Measurements from ENCODE around the gene SLC6A18. TPM values are rescaled to one million over a fixed set of nuclear protein-coding genes. Genes with fewer than 3 reads are reported as not detected.

Gene SLC6A18
- total RNA-seq, 1 experiment from 2014 or later = not detected

- Histone ChIP-seq H3K79me2 (ENCODE audit: low read length) (no peaks in the 10 kb centered on the region), H3K36me3 (ENCODE audit: insufficient read depth, low read length) (no peaks in the 10 kb centered on the region), H3K27ac (ENCODE audit: low read length) (no peak overlapping the region), H3K9me3 (ENCODE audit: low read length) (no peaks in the 10 kb centered on the region), H3K4me2 (ENCODE audit: low read depth, low read length, poor library complexity, severe bottlenecking) (no peak overlapping the region), H2AFZ (ENCODE audit: low read length) (no peak overlapping the region), H4K20me1 (ENCODE audit: insufficient read depth, low read depth, low read length) (no peaks in the 10 kb centered on the region), H3K27me3 (ENCODE audit: low read length) (no peaks in the 10 kb centered on the region), H3K9me2 (replicated peaks; ENCODE audit: insufficient read depth, low read length) (no peaks in the 10 kb centered on the region), H3K4me3 (ENCODE audit: low read length) (no peak overlapping the region), H3K4me1 (ENCODE audit: low read length) (no peaks in the 10 kb centered on the region), H3K9ac (ENCODE audit: low read length) (no peak overlapping the region)
- DNase-seq = no peak
Observed at GRCh38 chr5:1244255-1244654, 19.1 kb downstream of the SLC6A18 start.

DNA sequence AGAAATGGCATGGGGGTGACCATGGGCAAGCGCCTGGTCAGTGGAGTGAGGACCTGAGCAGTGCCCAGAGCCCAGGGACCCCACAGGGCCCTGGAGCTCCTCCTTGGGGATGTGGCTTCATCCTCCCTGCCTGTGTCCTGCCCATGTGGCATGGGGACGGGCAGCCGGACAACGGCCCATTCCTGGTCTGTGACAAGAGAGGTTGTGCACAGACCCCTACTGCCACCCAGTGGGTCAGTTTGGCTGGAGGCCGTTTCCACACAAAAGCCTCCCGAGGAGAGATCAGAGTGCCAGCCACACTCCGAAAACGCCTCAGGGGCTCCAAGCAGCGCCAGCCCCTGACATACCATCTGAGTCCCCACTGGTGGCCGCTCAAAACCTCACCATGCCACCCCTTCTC, 19.8 kb downstream of the SLC6A18 start:
- Histone ChIP-seq H3K9me2 (replicated peaks; ENCODE audit: insufficient read depth, low read length) (no peaks in the 10 kb centered on the region), H3K27ac (ENCODE audit: low read length) (no peak overlapping the region), H2AFZ (ENCODE audit: low read length) (no peak overlapping the region), H4K20me1 (ENCODE audit: insufficient read depth, low read depth, low read length) (no peaks in the 10 kb centered on the region), H3K4me2 (ENCODE audit: low read depth, low read length, poor library complexity, severe bottlenecking) (no peak overlapping the region), H3K79me2 (ENCODE audit: low read length) (no peaks in the 10 kb centered on the region), H3K4me1 (ENCODE audit: low read length) (no peaks in the 10 kb centered on the region), H3K36me3 (ENCODE audit: insufficient read depth, low read length) (no peaks in the 10 kb centered on the region), H3K9ac (ENCODE audit: low read length) (no peak overlapping the region), H3K27me3 (ENCODE audit: low read length) (no peaks in the 10 kb centered on the region), H3K9me3 (ENCODE audit: low read length) (no peaks in the 10 kb centered on the region), H3K4me3 (ENCODE audit: low read length) (no peak overlapping the region)
- DNase-seq = no peak

DNA sequence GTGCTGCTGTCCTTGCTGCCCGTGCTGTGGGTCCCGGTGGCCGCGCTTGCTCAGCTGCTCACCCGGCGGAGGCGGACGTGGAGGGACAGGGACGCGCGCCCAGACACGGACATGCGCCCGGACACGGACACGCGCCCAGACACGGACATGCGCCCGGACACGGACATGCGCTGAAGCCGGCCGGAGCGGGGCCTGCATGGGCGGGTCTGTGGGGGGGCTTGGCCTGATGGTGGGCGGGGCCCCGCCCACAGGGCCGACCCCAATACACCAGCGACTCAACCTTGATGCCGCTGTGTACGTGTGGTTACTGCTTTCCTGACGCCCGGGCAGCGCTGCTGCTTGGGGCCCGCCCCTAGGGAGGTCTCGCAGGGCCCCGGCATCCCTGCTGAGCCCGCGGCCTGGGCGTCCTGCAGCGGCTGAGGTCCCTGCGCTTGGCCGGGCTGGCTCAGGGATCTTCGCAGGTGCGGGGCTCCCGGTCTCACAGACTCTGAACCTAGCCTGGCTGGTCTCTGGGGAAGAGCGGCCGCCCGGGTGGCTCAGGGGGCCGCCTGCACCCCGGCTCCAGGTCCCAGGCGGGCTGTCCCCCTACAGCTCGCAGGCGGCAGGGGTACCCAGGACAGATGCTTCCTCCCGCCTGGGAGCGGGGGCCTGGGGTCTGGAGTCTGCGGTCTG, 20.9 kb downstream of the SLC6A18 start:
- Histone ChIP-seq H4K20me1 (ENCODE audit: insufficient read depth, low read depth, low read length) (no peaks in the 10 kb centered on the region), H3K9ac (ENCODE audit: low read length) (no peak overlapping the region), H3K79me2 (ENCODE audit: low read length) (no peaks in the 10 kb centered on the region), H3K9me3 (ENCODE audit: low read length) (no peaks in the 10 kb centered on the region), H3K4me2 (ENCODE audit: low read depth, low read length, poor library complexity, severe bottlenecking) (no peak overlapping the region), H3K9me2 (replicated peaks; ENCODE audit: insufficient read depth, low read length) (no peaks in the 10 kb centered on the region), H3K27ac (ENCODE audit: low read length) (no peak overlapping the region), H2AFZ (ENCODE audit: low read length) (no peak overlapping the region), H3K4me1 (ENCODE audit: low read length) (no peaks in the 10 kb centered on the region), H3K36me3 (ENCODE audit: insufficient read depth, low read length) (no peaks in the 10 kb centered on the region), H3K27me3 (ENCODE audit: low read length) (no peaks in the 10 kb centered on the region), H3K4me3 (ENCODE audit: low read length) (no peak overlapping the region)
- no peak for DNase-seq

GRCh38 chr5:1246711-1247431, 21.7 kb downstream of the SLC6A18 start:
- Histone ChIP-seq H3K27ac (ENCODE audit: low read length) (no peak overlapping the region), H3K9me3 (ENCODE audit: low read length) (no peaks in the 10 kb centered on the region), H3K4me1 (ENCODE audit: low read length) (no peaks in the 10 kb centered on the region), H3K9ac (ENCODE audit: low read length) (no peak overlapping the region), H3K27me3 (ENCODE audit: low read length) (no peaks in the 10 kb centered on the region), H3K4me3 (ENCODE audit: low read length) (no peak overlapping the region), H4K20me1 (ENCODE audit: insufficient read depth, low read depth, low read length) (no peaks in the 10 kb centered on the region), H3K9me2 (replicated peaks; ENCODE audit: insufficient read depth, low read length) (no peaks in the 10 kb centered on the region), H2AFZ (ENCODE audit: low read length) (no peak overlapping the region), H3K36me3 (ENCODE audit: insufficient read depth, low read length) (no peaks in the 10 kb centered on the region), H3K4me2 (ENCODE audit: low read depth, low read length, poor library complexity, severe bottlenecking) (no peak overlapping the region), H3K79me2 (ENCODE audit: low read length) (no peaks in the 10 kb centered on the region)
- DNase-seq = peak; percentile 61

DNA sequence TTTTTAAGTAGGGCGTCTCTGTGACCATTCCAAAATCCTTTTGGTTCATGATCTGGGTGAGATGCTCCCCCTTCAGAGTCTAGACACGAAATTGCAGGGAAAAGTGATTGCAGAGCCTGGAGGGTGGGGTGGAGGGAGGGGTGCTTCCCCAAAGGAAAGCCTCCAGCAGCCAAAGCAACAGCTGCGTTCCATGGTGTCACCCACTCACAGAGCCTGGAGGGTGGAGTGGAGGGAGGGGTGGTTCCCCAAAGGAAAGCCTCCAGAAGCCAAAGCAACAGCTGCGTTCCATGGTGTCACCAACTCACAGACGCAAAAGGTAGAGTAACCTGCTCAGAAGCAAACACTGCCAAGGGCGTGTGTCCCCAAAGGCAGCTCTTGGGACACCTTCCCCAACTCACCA, 22.6 kb downstream of the SLC6A18 start:
- Histone ChIP-seq H3K9ac (ENCODE audit: low read length) (no peak overlapping the region), H3K27me3 (ENCODE audit: low read length) (no peaks in the 10 kb centered on the region), H4K20me1 (ENCODE audit: insufficient read depth, low read depth, low read length) (no peaks in the 10 kb centered on the region), H3K79me2 (ENCODE audit: low read length) (no peaks in the 10 kb centered on the region), H3K36me3 (ENCODE audit: insufficient read depth, low read length) (no peaks in the 10 kb centered on the region), H3K9me3 (ENCODE audit: low read length) (no peaks in the 10 kb centered on the region), H3K4me1 (ENCODE audit: low read length) (no peaks in the 10 kb centered on the region), H3K4me3 (ENCODE audit: low read length) (no peak overlapping the region), H3K27ac (ENCODE audit: low read length) (no peak overlapping the region), H3K9me2 (replicated peaks; ENCODE audit: insufficient read depth, low read length) (no peaks in the 10 kb centered on the region), H3K4me2 (ENCODE audit: low read depth, low read length, poor library complexity, severe bottlenecking) (no peak overlapping the region), H2AFZ (ENCODE audit: low read length) (no peak overlapping the region)
- no peak for DNase-seq

DNA sequence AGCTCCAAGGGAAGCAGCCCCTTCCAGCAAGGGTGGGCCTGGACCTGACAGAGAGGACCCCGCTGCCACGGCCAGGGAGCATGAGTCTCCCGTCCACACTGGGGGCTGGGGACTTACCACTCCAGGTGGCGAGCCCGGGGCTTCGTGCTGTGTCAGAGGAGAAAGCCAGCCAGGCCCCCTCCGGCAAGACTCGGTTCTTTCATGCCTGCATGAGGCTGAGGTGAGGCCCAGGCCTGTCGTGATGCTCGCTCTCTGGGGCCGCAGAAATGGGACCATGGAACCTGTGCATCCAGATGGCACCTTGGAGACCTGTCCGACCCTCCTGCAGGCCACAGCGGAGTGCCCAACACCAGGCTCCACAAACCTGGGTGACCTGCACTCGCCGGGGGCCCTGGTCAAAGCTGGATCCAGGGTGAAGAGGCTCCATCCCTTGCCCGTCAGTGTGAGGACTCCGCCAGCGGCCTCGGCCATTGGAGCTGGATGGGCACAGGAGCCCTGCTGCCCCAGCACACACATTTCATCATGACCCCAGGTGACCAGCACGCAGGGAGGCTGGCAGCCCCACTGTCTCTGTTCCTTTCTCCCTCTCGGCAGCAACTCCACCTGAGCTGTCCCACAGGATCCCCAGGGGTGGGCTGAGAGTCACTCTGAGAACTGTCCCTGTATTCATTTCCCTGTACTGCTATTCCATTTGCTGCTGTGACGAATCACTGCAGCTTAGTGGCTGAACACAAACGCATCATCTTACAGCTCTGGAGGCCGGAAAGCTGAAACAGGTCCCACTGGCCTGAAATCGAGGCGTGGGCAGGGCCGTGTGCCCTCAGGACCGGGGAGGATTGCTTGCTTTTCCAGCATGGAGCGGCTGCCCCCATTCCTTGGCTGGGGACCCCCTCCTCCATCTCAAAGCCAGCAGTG, 24.4 kb downstream of the SLC6A18 start:
- H3K27me3 ChIP-seq (ENCODE audit: low read length) = no peaks in the 10 kb centered on the region
- no peak overlapping the region for H3K4me3 ChIP-seq (ENCODE audit: low read length)
- H3K9me3 ChIP-seq (ENCODE audit: low read length) = no peaks in the 10 kb centered on the region
- no peaks in the 10 kb centered on the region for H3K4me1 ChIP-seq (ENCODE audit: low read length)
- H3K79me2 ChIP-seq (ENCODE audit: low read length) = no peaks in the 10 kb centered on the region
- no peaks in the 10 kb centered on the region for H3K36me3 ChIP-seq (ENCODE audit: insufficient read depth, low read length)
- H4K20me1 ChIP-seq (ENCODE audit: insufficient read depth, low read depth, low read length) = no peaks in the 10 kb centered on the region
- no peaks in the 10 kb centered on the region for H3K9me2 ChIP-seq (replicated peaks; ENCODE audit: insufficient read depth, low read length)
- no peak overlapping the region for H2AFZ ChIP-seq (ENCODE audit: low read length)
- no peak overlapping the region for H3K27ac ChIP-seq (ENCODE audit: low read length)
- DNase-seq = no peak
- no peak overlapping the region for H3K9ac ChIP-seq (ENCODE audit: low read length)
- H3K4me2 ChIP-seq (ENCODE audit: low read depth, low read length, poor library complexity, severe bottlenecking) = no peak overlapping the region

DNA sequence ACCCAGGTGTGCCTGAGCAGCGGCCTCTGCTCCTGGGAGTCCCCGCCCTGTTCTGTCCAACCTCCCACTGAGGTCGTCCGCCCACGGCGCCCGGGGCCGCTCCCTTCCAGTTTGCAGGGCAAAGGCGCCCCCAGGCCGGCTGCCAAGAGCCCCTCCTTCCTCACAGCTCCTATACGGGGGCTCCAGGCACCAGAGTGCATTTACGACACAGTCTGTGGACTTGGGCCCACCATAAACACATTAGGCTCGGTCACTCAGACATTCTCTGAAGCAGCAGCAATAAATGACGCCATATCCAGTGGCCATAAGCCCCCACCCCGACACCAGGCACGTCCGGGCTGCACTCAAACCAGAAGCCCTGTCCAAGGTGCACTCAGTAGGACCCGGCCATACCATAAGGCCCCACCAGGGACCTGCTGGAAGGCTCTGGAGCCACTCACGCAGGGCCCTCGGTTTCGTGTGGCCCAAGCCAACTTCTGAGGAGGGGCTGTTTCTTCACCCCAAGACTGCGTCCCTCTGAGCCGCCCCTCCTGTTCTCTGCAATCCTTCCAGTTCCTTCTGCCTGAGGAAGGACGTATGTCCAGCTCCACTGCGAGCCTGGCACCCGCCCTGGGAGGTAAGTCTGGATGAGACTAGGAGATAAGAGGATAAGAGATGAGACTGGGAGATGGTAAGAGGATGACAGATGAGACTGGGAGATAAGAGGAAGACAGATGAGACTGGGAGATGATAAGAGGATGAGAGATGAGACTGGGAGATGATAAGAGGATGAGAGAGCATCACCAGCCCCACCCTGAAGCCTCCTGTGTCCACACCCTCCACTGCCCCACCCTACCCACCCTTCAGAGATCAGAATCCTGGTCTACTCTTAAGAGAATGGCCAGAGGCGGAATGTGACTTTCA, 26.7 kb downstream of the SLC6A18 start:
- Histone ChIP-seq H3K9me3 (ENCODE audit: low read length) (no peaks in the 10 kb centered on the region), H2AFZ (ENCODE audit: low read length) (no peak overlapping the region), H3K27me3 (ENCODE audit: low read length) (no peaks in the 10 kb centered on the region), H3K27ac (ENCODE audit: low read length) (no peak overlapping the region), H4K20me1 (ENCODE audit: insufficient read depth, low read depth, low read length) (no peaks in the 10 kb centered on the region), H3K4me3 (ENCODE audit: low read length) (no peak overlapping the region), H3K4me2 (ENCODE audit: low read depth, low read length, poor library complexity, severe bottlenecking) (no peak overlapping the region), H3K79me2 (ENCODE audit: low read length) (no peaks in the 10 kb centered on the region), H3K36me3 (ENCODE audit: insufficient read depth, low read length) (no peaks in the 10 kb centered on the region), H3K9ac (ENCODE audit: low read length) (no peak overlapping the region), H3K4me1 (ENCODE audit: low read length) (no peaks in the 10 kb centered on the region), H3K9me2 (replicated peaks; ENCODE audit: insufficient read depth, low read length) (no peaks in the 10 kb centered on the region)
- DNase-seq = no peak

Measured in Karpas-422 (cell line).